ELF-1 (cell line): ENCODE measurements around the gene CELF2.
A peak's percentile ranks its signal among the peaks of the same experiment; 100 is the strongest.

Experiments used
- DNase-seq: peaks from one replicate; pipeline ENCODE4 v3.0.0-alpha.2; 2016; ENCODE audit warnings: low read depth, low spot score

CELF2 gene

GRCh38 chr10:11154849-11155498 lies 137.3 kb downstream of the CELF2 start:
- no peak for DNase-seq

- DNase-seq, result no peak
Measured at GRCh38 chr10:11156480-11156879, 138.8 kb downstream of the CELF2 start.

DNA sequence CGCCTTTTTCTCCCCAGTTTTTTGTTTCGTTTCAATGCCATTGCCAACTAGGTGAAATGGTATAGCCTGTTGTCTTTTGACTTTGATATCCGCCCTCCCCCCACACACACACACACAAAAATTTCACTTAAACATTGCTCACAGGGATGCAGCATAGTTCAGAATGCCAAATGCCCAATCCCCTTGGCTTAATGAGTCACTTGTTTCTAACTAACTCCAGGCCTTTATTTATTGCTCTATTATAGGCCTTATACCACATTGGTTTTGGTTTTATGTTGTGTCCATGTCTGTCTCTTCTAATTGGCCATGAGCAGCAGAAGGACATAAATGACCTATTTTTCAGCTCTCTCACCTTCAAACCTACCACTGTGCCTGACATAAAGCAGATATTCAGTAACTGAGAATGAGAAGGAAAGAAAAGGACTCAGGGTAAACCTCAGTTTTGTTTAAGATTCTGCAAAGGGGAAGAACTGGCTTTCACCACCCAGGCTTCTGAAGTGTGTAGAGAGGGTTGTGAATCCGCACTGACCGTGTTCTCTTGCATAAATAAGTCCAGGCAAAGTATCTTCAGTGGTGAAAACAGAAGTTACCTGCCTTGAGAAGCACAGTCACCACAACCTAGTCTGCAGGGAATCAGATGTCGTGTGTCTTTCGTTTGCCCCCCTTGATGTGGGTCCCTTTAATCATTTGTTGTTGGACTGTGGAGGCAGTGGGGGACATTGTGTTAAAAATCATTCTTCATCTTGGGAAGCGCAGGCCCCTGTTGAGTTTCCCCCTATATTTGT lies 139.8 kb downstream of the CELF2 start:
- no peak for DNase-seq

DNA sequence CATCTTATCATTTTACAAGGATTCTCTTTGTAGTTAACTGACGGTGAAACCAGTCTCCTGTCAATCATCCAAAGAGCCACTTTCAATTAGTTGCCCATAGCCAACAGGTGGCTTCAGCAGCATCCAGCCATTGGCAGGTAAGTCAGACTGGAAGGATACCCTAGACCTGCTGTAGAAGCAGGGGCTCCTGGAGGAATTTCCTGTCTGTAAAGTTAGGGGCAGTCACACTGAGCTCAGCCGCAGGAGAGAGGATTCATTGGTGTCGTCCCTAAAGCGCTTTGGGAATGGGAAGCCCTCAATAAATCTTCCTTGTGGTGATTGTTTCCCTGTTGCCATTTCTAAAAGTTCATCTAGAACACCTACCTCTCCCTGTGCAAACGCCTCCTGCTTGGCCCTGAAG lies 140.4 kb downstream of the CELF2 start:
- no peak for DNase-seq

- DNase-seq, result no peak
Measured at GRCh38 chr10:11159543-11160215, 142.0 kb downstream of the CELF2 start.

- DNase-seq, result no peak
Measured at GRCh38 chr10:11161096-11161495, 143.4 kb downstream of the CELF2 start.

- no peak for DNase-seq
Measured at GRCh38 chr10:11161910-11162309, 144.2 kb downstream of the CELF2 start.

GRCh38 chr10:11162828-11163599 lies 145.3 kb downstream of the CELF2 start:
- DNase-seq, result no peak

GRCh38 chr10:11163780-11164550 lies 146.3 kb downstream of the CELF2 start:
- no peak for DNase-seq

DNA sequence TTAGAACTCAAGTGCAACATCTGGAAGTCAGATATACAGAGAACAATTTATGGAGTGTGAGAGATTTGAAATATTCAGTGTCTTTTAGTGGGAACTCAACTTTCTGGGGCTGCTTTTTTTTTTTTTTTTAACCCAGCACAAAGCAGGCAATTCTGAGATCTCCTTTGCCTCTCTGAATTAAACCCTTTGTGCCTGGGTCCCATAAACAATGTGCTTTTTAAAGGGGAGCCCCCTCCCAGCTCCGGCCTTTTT lies 146.8 kb downstream of the CELF2 start:
- no peak for DNase-seq

- peak; percentile 44 for DNase-seq
Measured at GRCh38 chr10:11164803-11165590, 147.3 kb downstream of the CELF2 start.

DNA sequence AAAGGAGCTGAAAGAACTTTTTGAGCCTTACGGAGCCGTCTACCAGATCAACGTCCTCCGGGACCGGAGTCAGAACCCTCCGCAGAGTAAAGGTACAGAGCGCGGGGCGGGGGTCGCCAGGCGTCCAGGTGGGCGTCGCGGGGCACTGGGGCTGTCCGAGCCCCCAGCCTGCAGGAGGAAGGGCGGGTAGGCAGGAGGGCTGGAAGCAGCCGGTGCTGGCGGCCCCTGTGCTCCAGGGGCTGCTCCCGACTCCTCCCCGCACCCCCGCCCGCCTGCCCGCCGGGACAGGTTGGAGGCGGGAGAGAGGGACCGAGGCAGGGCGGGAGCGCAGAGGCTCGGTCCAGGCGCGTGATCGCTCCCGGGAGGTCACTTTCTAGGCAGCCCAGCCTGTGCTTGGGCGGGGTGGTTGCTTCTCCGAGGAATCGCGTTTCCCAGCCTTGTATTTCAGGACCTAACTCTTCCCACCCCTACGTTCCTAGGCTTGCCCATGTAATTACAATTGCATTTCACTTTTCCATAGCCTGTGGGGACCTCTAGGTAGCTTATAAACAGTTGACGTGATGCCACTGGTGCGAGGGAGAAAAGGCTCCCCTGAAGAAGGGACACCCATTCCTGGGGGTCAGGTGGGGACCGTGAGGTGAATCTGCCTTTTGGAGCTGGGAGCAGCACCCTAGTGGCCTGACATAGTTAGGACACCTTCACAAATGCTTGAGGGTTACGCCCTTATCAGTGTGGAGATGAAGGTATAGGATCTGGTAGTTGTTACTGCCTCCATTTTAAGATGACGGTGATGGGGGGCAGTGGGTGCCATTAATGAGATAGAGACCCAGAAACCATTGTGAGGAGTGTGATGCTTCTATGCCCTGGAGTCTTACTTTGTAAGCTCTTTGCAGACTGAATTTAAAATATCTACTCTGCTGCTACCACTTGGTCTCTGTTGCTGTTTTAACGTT lies 148.2 kb downstream of the CELF2 start:
- DNase-seq, result peak; percentile 77

DNA sequence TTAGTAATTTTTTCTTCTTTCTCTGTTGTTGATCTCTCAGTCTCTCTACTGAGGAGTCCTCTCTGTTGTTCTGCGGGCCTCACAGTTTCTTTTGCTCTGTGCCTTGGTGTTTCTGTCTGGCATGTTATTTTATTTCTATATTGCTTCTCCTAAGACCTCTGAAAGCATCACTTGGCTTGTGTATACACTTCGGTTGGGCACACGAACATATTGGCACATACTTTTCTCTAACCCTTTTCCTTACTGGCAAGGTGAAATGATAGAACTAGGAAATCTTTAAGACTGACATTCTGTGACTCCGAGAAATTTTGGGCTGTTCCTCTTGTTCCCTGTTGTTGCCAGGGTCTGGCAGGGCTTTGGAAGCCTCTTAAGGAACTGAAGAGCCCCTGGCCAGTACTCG lies 148.9 kb downstream of the CELF2 start:
- no peak for DNase-seq

DNA sequence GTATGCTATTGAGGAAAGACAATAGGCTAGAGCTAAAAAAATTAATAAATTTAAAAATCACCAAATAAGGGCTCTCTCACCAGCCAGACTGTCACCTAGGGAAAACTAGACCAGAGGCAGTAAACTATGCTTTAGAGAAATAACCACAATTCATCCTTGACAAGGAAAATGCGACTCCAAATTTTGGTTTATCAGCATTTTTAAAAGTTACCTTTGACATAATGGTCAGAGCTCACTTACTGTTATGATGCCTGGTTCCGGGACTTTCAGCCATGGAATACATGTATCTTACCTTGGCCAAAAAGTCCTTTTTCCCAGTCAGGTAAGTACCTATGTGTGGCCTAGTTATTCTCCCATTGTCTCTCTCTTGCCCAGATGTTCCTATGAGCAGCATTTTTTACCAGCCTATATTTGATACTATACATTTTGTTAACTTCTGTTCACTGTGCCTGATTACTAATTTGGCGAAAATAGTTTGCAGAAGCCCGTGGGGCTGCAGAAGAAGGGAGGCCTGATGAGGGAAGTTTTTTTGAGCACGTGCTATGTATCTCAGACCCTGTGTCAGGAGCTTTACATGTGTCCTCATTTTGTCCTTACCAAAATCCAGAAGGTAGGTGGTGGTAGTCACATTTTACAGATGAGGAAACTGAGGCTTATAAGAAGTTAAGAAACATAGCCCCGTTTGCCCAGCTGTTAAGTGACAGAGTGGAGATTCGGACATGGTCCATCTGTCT lies 149.7 kb downstream of the CELF2 start:
- no peak for DNase-seq

GRCh38 chr10:11168423-11169090 lies 150.9 kb downstream of the CELF2 start:
- DNase-seq, result no peak

- DNase-seq, result no peak
Measured at GRCh38 chr10:11169976-11170375, 152.3 kb downstream of the CELF2 start.

GRCh38 chr10:11170574-11170973 lies 152.9 kb downstream of the CELF2 start:
- no peak for DNase-seq
